Measurements from ENCODE around the gene CIART. TPM values are rescaled to one million over a fixed set of nuclear protein-coding genes. Genes with fewer than 3 reads are reported as not detected.
A peak's percentile ranks its signal among the peaks of the same experiment; 100 is the strongest.

The CIART gene
- total RNA-seq, 1 experiment from 2014 or later: 0.42 TPM

GRCh38 chr1:150282558-150282958 is 204 bp downstream of the CIART start:
- BruUV-seq (replicated peaks): no TSS peak
- no peak for DNase-seq
- peaks cover 26% of the 10 kb centered on the region for H3K4me1 Mint-ChIP-seq (ENCODE audit: low read depth, unreplicated experiment)
- H3K36me3 Mint-ChIP-seq (ENCODE audit: insufficient read depth, unreplicated experiment): peaks cover 15% of the 10 kb centered on the region
- TF ChIP-seq CTCF (IDR thresholded peaks at IDR 0.05; ENCODE audit: unreplicated experiment): no peak
- H3K9me3 Mint-ChIP-seq (ENCODE audit: low read depth, unreplicated experiment): no peaks in the 10 kb centered on the region
- intact Hi-C loops (cut with micrococcal nuclease; ENCODE audit: unreplicated experiment): no loop called here
- H3K27ac Mint-ChIP-seq (ENCODE audit: unreplicated experiment): peak overlapping the region; percentile 87
- CTCF ChIA-PET: interaction anchor here (2.2 kb wide), 1 partner anchor 27 kb away, joined by 50 read pairs; no protein-coding TSS in a partner anchor
- H3K4me3 Mint-ChIP-seq (ENCODE audit: low read depth, unreplicated experiment): peak overlapping the region; percentile 79
- H3K27me3 Mint-ChIP-seq (ENCODE audit: unreplicated experiment): peaks cover 26% of the 10 kb centered on the region

- peak overlapping the region; percentile 17 for H3K4me3 Mint-ChIP-seq (ENCODE audit: low read depth, unreplicated experiment)
- H3K27ac Mint-ChIP-seq (ENCODE audit: unreplicated experiment): no peak overlapping the region
- intact Hi-C loops (cut with micrococcal nuclease; ENCODE audit: unreplicated experiment): no loop called here
- no peak for DNase-seq
- no peak for TF ChIP-seq CTCF (IDR thresholded peaks at IDR 0.05; ENCODE audit: unreplicated experiment)
- H3K9me3 Mint-ChIP-seq (ENCODE audit: low read depth, unreplicated experiment): no peaks in the 10 kb centered on the region
- peaks cover 33% of the 10 kb centered on the region for H3K27me3 Mint-ChIP-seq (ENCODE audit: unreplicated experiment)
- no TSS peak for BruUV-seq (replicated peaks)
- CTCF ChIA-PET: no interaction called here
- peaks cover 15% of the 10 kb centered on the region for H3K36me3 Mint-ChIP-seq (ENCODE audit: insufficient read depth, unreplicated experiment)
- peaks cover 26% of the 10 kb centered on the region for H3K4me1 Mint-ChIP-seq (ENCODE audit: low read depth, unreplicated experiment)
Observed at GRCh38 chr1:150283260-150283659, 906 bp downstream of the CIART start.

- intact Hi-C loops (cut with micrococcal nuclease; ENCODE audit: unreplicated experiment): no loop called here
- peaks cover 27% of the 10 kb centered on the region for H3K27me3 Mint-ChIP-seq (ENCODE audit: unreplicated experiment)
- H3K27ac Mint-ChIP-seq (ENCODE audit: unreplicated experiment): no peak overlapping the region
- H3K9me3 Mint-ChIP-seq (ENCODE audit: low read depth, unreplicated experiment): no peaks in the 10 kb centered on the region
- no peak for TF ChIP-seq CTCF (IDR thresholded peaks at IDR 0.05; ENCODE audit: unreplicated experiment)
- CTCF ChIA-PET: interaction anchor here (0.6 kb wide), 1 partner anchor 7 kb away, joined by 3 read pairs; no protein-coding TSS in a partner anchor
- DNase-seq: no peak
- H3K4me3 Mint-ChIP-seq (ENCODE audit: low read depth, unreplicated experiment): no peak overlapping the region
- peaks cover 7% of the 10 kb centered on the region for H3K4me1 Mint-ChIP-seq (ENCODE audit: low read depth, unreplicated experiment)
- peaks cover 6% of the 10 kb centered on the region for H3K36me3 Mint-ChIP-seq (ENCODE audit: insufficient read depth, unreplicated experiment)
- BruUV-seq (replicated peaks): no TSS peak
Observed at GRCh38 chr1:150288382-150288781, 6.0 kb downstream of the CIART start.

- CTCF ChIA-PET: no interaction called here
- H3K27ac Mint-ChIP-seq (ENCODE audit: unreplicated experiment): no peak overlapping the region
Observed at GRCh38 chr1:150288822-150289221, 6.5 kb downstream of the CIART start.

More at GRCh38 chr1:150288822-150289221, 6.5 kb downstream of the CIART start:
- no peaks in the 10 kb centered on the region for H3K9me3 Mint-ChIP-seq (ENCODE audit: low read depth, unreplicated experiment)
- no peak overlapping the region for H3K4me3 Mint-ChIP-seq (ENCODE audit: low read depth, unreplicated experiment)
- no peak for TF ChIP-seq CTCF (IDR thresholded peaks at IDR 0.05; ENCODE audit: unreplicated experiment)
- H3K27me3 Mint-ChIP-seq (ENCODE audit: unreplicated experiment): peaks cover 27% of the 10 kb centered on the region
- intact Hi-C loops (cut with micrococcal nuclease; ENCODE audit: unreplicated experiment): no loop called here
- H3K36me3 Mint-ChIP-seq (ENCODE audit: insufficient read depth, unreplicated experiment): peaks cover 11% of the 10 kb centered on the region
- DNase-seq: no peak
- peaks cover 10% of the 10 kb centered on the region for H3K4me1 Mint-ChIP-seq (ENCODE audit: low read depth, unreplicated experiment)
- BruUV-seq (replicated peaks): no TSS peak
